Esophagus squamous epithelium (tissue), 4 donors: ENCODE results near the gene GSPT1.

ENCODE experiments used
- CTCF ChIP-seq, 6 experiments: fragments of 450-650 bp in 4 of 6; fragments of 200-600 bp in 2 of 6; sonication (generic) in 2 of 6; IDR thresholded peaks; one replicate each; pipeline ENCODE4 v1.5.1; 2016 to 2019; ENCODE audit warnings: antibody characterized with exemption in 6 of 6, mild to moderate bottlenecking in 4 of 6, moderate library complexity in 4 of 6
- POLR2A ChIP-seq, 4 donors: fragments of 450-650 bp; IDR thresholded peaks; one replicate each; pipeline ENCODE4 v1.6.1; 2017; ENCODE audit warnings: antibody characterized with exemption in 4 of 4, mild to moderate bottlenecking in 4 of 4, moderate library complexity in 3 of 4

GRCh38 chr16:11886881-11887280 is 28.9 kb downstream of the GSPT1 start:
- TF ChIP-seq POLR2A (IDR thresholded peaks at IDR 0.05) (no peak), CTCF (IDR thresholded peaks at IDR 0.05) (no peak)
